Activated B cell treated with CpG ODN at 0.5 μM for 24 hours (primary cell): Measurements from ENCODE around the gene CAMTA1. TPM values are rescaled to one million over a fixed set of nuclear protein-coding genes. Genes with fewer than 3 reads are reported as not detected.

Source experiments
- ATAC-seq: fragments of 200-7000 bp; cut with Tn5 transposase; one replicate; pipeline ENCODE4 v1.10.0; 2021; ENCODE audit warnings: low read depth, mild to moderate bottlenecking, moderate library complexity
- CTCF ChIA-PET: fragments of 350-600 bp; sonication (Branson Sonifier 250); formaldehyde crosslinking; loops from one replicate; lab custom pipeline; 2021; ENCODE audit warnings: antibody characterized with exemption; lab: Charles Lee
- POLR2A ChIA-PET: fragments of 350-600 bp; sonication (Branson Sonifier 250); formaldehyde crosslinking; loops from one replicate; lab custom pipeline; 2021; ENCODE audit warnings: antibody characterized with exemption; lab: Charles Lee
- DNase-seq: peaks from one replicate; pipeline ENCODE4 v3.0.0; 2022
- H3K27ac Mint-ChIP-seq: one replicate; pipeline ENCODE4 v1.8.0; 2020; ENCODE audit warnings: mixed read lengths
- H3K27me3 Mint-ChIP-seq: one replicate; pipeline ENCODE4 v1.8.0; 2021; ENCODE audit warnings: mixed read lengths
- H3K36me3 Mint-ChIP-seq: one replicate; pipeline ENCODE4 v1.8.0; 2021; ENCODE audit warnings: low read depth, mixed read lengths
- H3K4me1 Mint-ChIP-seq: one replicate; pipeline ENCODE4 v1.8.0; 2021; ENCODE audit warnings: mixed read lengths
- H3K4me3 Mint-ChIP-seq: one replicate; pipeline ENCODE4 v1.8.0; 2020; ENCODE audit warnings: mild to moderate bottlenecking, mixed read lengths
- H3K9me3 Mint-ChIP-seq: one replicate; pipeline ENCODE4 v1.8.0; 2020; ENCODE audit warnings: mixed read lengths
- CTCF ChIP-seq: fragments of 200-600 bp; IDR thresholded peaks from one replicate; pipeline ENCODE4 v1.8.0; 2022; ENCODE audit warnings: antibody characterized with exemption, mild to moderate bottlenecking
- intact Hi-C: fragments of 100-400 bp; cut with micrococcal nuclease; formaldehyde crosslinking; loops from one replicate; pipeline ENCODE4 v1.15.1; 2024
- total RNA-seq: library from RNA; stranded (reverse); gene quantifications from 2 replicates; pipeline ENCODE4 v1.2.3, GENCODE V29; 2022

The CAMTA1 gene
- total RNA-seq, 1 donor from 2014 or later = 49.8 TPM

DNA sequence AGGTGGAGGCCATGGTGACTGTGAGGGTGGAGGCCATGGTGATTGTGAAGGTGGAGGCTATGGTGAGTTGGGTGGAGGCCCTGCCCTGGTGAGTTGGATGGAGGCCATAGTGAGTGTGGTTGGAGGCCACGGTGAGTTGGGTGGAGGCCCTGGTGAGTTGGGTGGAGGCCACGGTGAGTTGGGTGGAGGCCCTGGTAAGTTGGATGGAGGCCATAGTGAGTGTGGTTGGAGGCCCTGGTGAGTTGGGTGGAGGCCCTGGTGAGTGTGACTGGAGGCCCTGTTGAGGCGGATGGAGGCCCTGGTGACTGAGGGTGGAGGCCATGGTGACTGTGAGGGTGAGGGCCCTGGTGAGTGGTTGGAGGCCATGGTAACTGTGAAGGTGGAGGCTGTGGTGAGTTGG, 860.9 kb downstream of the CAMTA1 start:
- POLR2A ChIA-PET = no interaction called here
- Mint-ChIP-seq H3K4me3 (no peak overlapping the region), H3K27ac (no peak overlapping the region)

GRCh38 chr1:7646981-7647901, 862.0 kb downstream of the CAMTA1 start:
- Mint-ChIP-seq H3K9me3 (no peaks in the 10 kb centered on the region), H3K27me3 (no peaks in the 10 kb centered on the region), H3K4me1 (no peaks in the 10 kb centered on the region), H3K27ac (no peak overlapping the region), H3K36me3 (no peaks in the 10 kb centered on the region), H3K4me3 (no peak overlapping the region)
- intact Hi-C loops = loop anchor here (10.0 kb wide), 1 partner anchor 852 kb away; no protein-coding TSS in a partner anchor
- ChIA-PET CTCF (interaction anchor here (0.7 to 0.9 kb wide), 4 partner anchors 11 to 925 kb away, joined by 3 to 4 read pairs (median 3); no protein-coding TSS in a partner anchor), POLR2A (interaction anchor here (0.5 kb wide), 1 partner anchor 903 kb away, joined by 6 read pairs; no protein-coding TSS in a partner anchor)
- ATAC-seq (no peak), DNase-seq (peak; percentile 59)
- TF ChIP-seq CTCF = peak; percentile 45

More for the DNA sequence above, 860.9 kb downstream of the CAMTA1 start:
- intact Hi-C loops = loop anchor here (10.0 kb wide), 1 partner anchor 851 kb away; no protein-coding TSS in a partner anchor
- H3K36me3 Mint-ChIP-seq = no peaks in the 10 kb centered on the region
- DNase-seq = no peak
- no peaks in the 10 kb centered on the region for H3K4me1 Mint-ChIP-seq
- ATAC-seq = no peak
- TF ChIP-seq CTCF = no peak
- H3K9me3 Mint-ChIP-seq = no peaks in the 10 kb centered on the region
- no peaks in the 10 kb centered on the region for H3K27me3 Mint-ChIP-seq
- CTCF ChIA-PET = no interaction called here

- DNase-seq = no peak
- intact Hi-C loops = loop anchor here (10.0 kb wide), 1 partner anchor 854 kb away; no protein-coding TSS in a partner anchor
- ATAC-seq = no peak
- POLR2A ChIA-PET = no interaction called here
- Mint-ChIP-seq H3K36me3 (no peaks in the 10 kb centered on the region), H3K27ac (no peak overlapping the region), H3K4me3 (no peak overlapping the region), H3K9me3 (no peaks in the 10 kb centered on the region), H3K27me3 (no peaks in the 10 kb centered on the region), H3K4me1 (no peaks in the 10 kb centered on the region)
- CTCF ChIA-PET = interaction anchor here (0.6 kb wide), 1 partner anchor 550 kb away, joined by 3 read pairs; no protein-coding TSS in a partner anchor
- TF ChIP-seq CTCF = no peak
Observed at GRCh38 chr1:7648761-7649384, 863.6 kb downstream of the CAMTA1 start.

DNA sequence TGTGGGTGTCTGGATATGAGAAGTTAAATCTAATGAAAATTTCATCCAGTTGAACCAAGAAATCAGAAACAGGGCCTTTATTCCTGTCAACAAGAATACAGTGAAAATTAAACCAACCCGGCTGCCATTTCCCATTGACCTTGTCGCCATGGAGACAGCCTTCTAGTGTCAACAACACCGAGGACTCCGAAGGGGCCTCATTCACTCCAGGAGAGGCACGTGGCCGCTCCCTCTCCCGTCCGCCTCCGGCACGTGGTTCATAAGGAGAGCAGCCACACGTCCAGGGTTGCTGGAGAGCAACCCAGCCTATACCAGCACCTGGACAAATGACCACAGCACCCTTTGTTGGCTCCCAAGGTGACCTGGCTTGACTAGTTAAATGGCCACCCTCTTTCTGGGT, 865.5 kb downstream of the CAMTA1 start:
- ATAC-seq = no peak
- H3K27me3 Mint-ChIP-seq = no peaks in the 10 kb centered on the region
- no peaks in the 10 kb centered on the region for H3K9me3 Mint-ChIP-seq
- no peaks in the 10 kb centered on the region for H3K4me1 Mint-ChIP-seq
- ChIA-PET POLR2A (no interaction called here), CTCF (no interaction called here)
- no peak for TF ChIP-seq CTCF
- DNase-seq = no peak
- H3K4me3 Mint-ChIP-seq = no peak overlapping the region
- no peak overlapping the region for H3K27ac Mint-ChIP-seq
- H3K36me3 Mint-ChIP-seq = no peaks in the 10 kb centered on the region
- intact Hi-C loops = no loop called here

DNA sequence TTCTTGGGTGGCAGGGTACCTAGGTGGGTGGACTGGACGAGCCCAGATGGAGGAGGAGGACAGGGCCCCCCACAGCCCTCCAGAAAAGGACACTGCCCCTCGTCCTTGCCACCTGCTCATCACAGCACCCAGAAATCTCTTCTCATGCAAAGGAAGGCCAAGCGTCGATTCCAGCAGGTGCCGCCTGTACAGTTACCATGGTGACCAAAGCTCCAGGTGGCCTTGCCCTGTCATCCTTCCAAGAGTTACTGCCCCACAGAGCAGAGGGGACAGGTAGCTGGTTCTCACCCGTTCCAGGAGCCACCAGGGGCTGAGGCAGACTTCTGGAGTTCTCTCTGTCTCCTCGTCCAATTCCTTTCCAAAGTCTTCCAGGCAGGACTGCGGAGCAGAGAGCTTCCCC, 865.9 kb downstream of the CAMTA1 start:
- H3K4me1 Mint-ChIP-seq = no peaks in the 10 kb centered on the region
- intact Hi-C loops = no loop called here
- H3K27ac Mint-ChIP-seq = no peak overlapping the region

More for the DNA sequence above, 865.9 kb downstream of the CAMTA1 start:
- CTCF ChIA-PET = no interaction called here
- DNase-seq = no peak
- no peak for ATAC-seq
- Mint-ChIP-seq H3K9me3 (no peaks in the 10 kb centered on the region), H3K4me3 (no peak overlapping the region), H3K36me3 (no peaks in the 10 kb centered on the region), H3K27me3 (no peaks in the 10 kb centered on the region)
- no peak for TF ChIP-seq CTCF
- POLR2A ChIA-PET = no interaction called here
